Measurements from ENCODE around the gene USP16.

Gene USP16

DNA sequence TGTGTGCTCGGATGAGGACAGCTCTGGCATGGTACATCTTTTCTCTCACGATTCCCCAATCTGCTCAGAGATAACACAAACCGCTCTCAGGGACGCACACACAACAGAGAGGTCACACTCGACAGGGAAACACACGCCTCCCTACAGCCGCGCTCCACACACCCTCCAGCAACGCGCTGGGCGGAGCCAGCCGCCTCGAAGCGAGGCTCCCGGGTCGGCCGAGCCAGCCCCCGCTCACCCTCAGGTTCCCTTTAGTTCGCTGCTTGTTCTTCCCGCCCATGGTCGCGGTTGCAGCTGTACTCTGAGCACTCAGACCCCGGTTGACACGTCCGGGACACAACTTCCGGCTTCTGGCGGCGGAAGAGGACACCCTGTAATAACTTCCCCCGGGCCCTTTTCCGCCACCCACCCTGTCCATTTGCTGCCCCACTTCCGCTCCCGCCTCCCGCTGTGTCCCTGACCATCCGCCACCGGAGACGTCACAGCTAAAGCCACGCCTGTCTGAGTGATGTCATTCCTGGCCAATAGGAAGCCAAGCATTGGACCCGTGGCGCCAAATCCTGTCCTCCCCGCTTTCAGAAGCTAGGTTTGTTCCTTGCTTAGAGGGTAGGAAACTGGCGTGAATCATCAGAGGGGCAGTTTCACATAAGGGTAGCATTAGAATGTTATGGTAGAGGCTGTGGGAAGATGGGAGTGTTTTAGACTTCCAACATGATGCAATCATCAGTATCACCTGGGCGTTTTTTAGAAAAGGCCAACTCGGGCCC is 31.8 kb upstream of the USP16 start, which contains the start of gene LTN1 (continued):
- TF ChIP-seq, protein P1, sequence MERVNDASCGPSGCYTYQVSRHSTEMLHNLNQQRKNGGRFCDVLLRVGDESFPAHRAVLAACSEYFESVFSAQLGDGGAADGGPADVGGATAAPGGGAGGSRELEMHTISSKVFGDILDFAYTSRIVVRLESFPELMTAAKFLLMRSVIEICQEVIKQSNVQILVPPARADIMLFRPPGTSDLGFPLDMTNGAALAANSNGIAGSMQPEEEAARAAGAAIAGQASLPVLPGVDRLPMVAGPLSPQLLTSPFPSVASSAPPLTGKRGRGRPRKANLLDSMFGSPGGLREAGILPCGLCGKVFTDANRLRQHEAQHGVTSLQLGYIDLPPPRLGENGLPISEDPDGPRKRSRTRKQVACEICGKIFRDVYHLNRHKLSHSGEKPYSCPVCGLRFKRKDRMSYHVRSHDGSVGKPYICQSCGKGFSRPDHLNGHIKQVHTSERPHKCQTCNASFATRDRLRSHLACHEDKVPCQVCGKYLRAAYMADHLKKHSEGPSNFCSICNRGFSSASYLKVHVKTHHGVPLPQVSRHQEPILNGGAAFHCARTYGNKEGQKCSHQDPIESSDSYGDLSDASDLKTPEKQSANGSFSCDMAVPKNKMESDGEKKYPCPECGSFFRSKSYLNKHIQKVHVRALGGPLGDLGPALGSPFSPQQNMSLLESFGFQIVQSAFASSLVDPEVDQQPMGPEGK (CRISPR knock-in tag; IDR thresholded peaks at IDR 0.05; ENCODE audit: borderline replicate concordance), result no peak

DNA sequence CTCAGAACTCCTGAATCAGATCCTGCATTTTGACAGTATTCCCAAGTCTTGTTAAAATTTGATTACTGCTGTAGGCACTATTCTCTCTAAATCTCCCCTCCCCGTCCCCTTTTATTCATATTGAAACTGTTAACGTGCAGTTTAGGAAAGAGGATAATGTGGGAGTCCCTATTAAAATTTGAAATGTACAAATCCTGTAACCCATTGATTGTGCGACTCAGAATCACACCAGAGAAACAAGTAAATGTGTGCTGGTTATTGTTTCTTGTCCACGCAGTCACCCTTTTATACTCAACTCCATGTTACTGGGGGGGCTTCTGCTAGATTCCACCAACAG is 31.2 kb upstream of the USP16 start:
- no peak for ATAC-seq
- TF ChIP-seq OSR1 (CRISPR knock-in tag; IDR thresholded peaks at IDR 0.05) (no peak), ISL1 (CRISPR knock-in tag; IDR thresholded peaks at IDR 0.05) (no peak)
- TF ChIP-seq, protein P2, sequence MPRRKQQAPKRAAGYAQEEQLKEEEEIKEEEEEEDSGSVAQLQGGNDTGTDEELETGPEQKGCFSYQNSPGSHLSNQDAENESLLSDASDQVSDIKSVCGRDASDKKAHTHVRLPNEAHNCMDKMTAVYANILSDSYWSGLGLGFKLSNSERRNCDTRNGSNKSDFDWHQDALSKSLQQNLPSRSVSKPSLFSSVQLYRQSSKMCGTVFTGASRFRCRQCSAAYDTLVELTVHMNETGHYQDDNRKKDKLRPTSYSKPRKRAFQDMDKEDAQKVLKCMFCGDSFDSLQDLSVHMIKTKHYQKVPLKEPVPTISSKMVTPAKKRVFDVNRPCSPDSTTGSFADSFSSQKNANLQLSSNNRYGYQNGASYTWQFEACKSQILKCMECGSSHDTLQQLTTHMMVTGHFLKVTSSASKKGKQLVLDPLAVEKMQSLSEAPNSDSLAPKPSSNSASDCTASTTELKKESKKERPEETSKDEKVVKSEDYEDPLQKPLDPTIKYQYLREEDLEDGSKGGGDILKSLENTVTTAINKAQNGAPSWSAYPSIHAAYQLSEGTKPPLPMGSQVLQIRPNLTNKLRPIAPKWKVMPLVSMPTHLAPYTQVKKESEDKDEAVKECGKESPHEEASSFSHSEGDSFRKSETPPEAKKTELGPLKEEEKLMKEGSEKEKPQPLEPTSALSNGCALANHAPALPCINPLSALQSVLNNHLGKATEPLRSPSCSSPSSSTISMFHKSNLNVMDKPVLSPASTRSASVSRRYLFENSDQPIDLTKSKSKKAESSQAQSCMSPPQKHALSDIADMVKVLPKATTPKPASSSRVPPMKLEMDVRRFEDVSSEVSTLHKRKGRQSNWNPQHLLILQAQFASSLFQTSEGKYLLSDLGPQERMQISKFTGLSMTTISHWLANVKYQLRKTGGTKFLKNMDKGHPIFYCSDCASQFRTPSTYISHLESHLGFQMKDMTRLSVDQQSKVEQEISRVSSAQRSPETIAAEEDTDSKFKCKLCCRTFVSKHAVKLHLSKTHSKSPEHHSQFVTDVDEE (CRISPR knock-in tag; IDR thresholded peaks at IDR 0.05), result no peak

DNA sequence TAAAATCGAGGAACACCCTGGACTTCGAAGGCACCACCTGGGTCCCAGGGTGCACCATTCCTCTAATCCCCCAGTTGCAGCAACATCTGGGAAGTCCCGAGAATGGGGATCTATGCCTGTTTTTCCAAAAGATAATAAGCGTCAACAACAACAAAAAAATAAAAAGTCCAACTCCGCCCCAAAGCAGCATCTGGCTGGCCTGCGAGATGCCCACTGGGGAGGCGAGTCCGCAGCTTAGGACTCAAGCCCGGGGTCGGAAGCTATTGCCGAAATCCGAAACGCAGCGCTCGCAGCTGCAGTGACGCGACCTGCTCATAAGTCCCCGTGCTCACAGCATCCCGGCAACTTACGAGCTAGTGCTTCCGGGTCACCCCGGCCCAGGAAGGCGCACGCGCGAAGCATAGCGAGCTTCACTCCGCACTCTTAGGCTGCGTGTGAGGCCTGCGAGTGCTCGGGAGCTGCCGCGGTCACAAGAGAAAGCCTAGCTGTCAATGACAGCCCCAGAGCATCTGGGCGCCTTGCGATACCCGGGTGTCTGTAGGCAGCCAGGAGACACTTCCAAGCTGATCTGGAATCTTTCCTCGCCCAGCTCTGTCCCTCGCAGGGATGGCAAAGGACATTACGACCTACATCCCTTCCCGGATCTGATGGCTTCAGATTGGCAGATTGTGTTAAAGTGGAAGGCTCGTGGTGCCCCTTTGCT is 21.9 kb upstream of the USP16 start:
- ATAC-seq, result peak; percentile 99
- TF ChIP-seq CSDC2 (CRISPR knock-in tag; IDR thresholded peaks at IDR 0.05) (peak; percentile 83), ZFP3 (CRISPR knock-in tag; IDR thresholded peaks at IDR 0.05) (peak; percentile 87), RARB (CRISPR knock-in tag; IDR thresholded peaks at IDR 0.05) (no peak), TCF4 (CRISPR knock-in tag; IDR thresholded peaks at IDR 0.05; ENCODE audit: borderline replicate concordance) (peak; percentile 41; the same call in 1 of the 2 replicates), PPARA (CRISPR knock-in tag; IDR thresholded peaks at IDR 0.05; ENCODE audit: borderline replicate concordance) (no peak), ARNTL (CRISPR knock-in tag; IDR thresholded peaks at IDR 0.05; ENCODE audit: borderline replicate concordance, low read depth) (no peak)
- TF ChIP-seq, protein P2 (CRISPR knock-in tag; IDR thresholded peaks at IDR 0.05), result peak; percentile 62; the same call in 1 of the 2 replicates

DNA sequence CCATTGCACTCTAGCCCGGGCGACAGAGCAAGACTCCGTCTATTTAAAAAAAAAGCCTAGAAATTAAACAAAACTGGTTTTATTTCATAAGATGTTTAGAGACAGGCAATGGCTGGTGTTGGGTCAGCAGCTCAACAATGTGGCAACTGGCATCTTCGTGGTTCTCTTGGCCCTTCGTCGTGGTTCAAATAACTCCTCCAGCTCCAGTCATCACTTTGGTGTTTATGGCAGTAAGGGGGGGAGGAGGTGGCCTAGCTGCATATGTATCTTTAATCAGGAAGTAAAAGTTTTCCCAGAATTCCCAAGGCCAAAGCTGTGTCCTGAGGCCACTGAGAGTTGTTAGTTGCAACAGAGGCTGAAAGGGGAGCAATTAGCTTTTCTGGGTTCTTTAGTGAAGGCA is 18.8 kb upstream of the USP16 start:
- TF ChIP-seq ZC3H10 (CRISPR knock-in tag; IDR thresholded peaks at IDR 0.05), result no peak
- TF ChIP-seq BACH2 (CRISPR knock-in tag; IDR thresholded peaks at IDR 0.05; ENCODE audit: borderline replicate concordance), result no peak
- TF ChIP-seq ZFP3 (CRISPR knock-in tag; IDR thresholded peaks at IDR 0.05), result no peak
- TF ChIP-seq, protein P3, sequence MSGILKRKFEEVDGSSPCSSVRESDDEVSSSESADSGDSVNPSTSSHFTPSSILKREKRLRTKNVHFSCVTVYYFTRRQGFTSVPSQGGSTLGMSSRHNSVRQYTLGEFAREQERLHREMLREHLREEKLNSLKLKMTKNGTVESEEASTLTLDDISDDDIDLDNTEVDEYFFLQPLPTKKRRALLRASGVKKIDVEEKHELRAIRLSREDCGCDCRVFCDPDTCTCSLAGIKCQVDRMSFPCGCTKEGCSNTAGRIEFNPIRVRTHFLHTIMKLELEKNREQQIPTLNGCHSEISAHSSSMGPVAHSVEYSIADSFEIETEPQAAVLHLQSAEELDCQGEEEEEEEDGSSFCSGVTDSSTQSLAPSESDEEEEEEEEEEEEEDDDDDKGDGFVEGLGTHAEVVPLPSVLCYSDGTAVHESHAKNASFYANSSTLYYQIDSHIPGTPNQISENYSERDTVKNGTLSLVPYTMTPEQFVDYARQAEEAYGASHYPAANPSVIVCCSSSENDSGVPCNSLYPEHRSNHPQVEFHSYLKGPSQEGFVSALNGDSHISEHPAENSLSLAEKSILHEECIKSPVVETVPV (CRISPR knock-in tag; IDR thresholded peaks at IDR 0.05), result no peak
- no peak for TF ChIP-seq TCF4 (CRISPR knock-in tag; IDR thresholded peaks at IDR 0.05; ENCODE audit: borderline replicate concordance)
- TF ChIP-seq PPARA (CRISPR knock-in tag; IDR thresholded peaks at IDR 0.05; ENCODE audit: borderline replicate concordance), result no peak
- no peak for TF ChIP-seq GLIS3 (CRISPR knock-in tag; IDR thresholded peaks at IDR 0.05)
- no peak for TF ChIP-seq SNAI2 (CRISPR knock-in tag; IDR thresholded peaks at IDR 0.05)
- TF ChIP-seq TOX (CRISPR knock-in tag; IDR thresholded peaks at IDR 0.05; ENCODE audit: borderline replicate concordance), result no peak
- TF ChIP-seq OSR1 (CRISPR knock-in tag; IDR thresholded peaks at IDR 0.05), result no peak
- TF ChIP-seq, protein P4, sequence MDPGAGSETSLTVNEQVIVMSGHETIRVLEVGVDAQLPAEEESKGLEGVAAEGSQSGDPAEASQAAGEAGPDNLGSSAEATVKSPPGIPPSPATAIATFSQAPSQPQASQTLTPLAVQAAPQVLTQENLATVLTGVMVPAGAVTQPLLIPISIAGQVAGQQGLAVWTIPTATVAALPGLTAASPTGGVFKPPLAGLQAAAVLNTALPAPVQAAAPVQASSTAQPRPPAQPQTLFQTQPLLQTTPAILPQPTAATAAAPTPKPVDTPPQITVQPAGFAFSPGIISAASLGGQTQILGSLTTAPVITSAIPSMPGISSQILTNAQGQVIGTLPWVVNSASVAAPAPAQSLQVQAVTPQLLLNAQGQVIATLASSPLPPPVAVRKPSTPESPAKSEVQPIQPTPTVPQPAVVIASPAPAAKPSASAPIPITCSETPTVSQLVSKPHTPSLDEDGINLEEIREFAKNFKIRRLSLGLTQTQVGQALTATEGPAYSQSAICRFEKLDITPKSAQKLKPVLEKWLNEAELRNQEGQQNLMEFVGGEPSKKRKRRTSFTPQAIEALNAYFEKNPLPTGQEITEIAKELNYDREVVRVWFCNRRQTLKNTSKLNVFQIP (CRISPR knock-in tag; IDR thresholded peaks at IDR 0.05; ENCODE audit: borderline replicate concordance, low read depth), result no peak
- no peak for TF ChIP-seq CSDC2 (CRISPR knock-in tag; IDR thresholded peaks at IDR 0.05)
- TF ChIP-seq ZNF70 (CRISPR knock-in tag; IDR thresholded peaks at IDR 0.05), result no peak
- TF ChIP-seq, protein P2 (CRISPR knock-in tag; IDR thresholded peaks at IDR 0.05), result no peak
- ATAC-seq, result no peak
